ENCODE data around the gene HSDL1. TPM values are rescaled to one million over a fixed set of nuclear protein-coding genes. Genes with fewer than 3 reads are reported as not detected.

Gene HSDL1
- total and polyA plus RNA-seq, 2 donors (not counting 1 experiment from before 2014, with no cell fraction given), result 12.4 to 30.8 TPM

- WGBS (ENCODE audit: insufficient coverage), result no CpG with 5 or more reads among the region's 1 CpG
- Histone ChIP-seq H4K20me1 (ENCODE audit: control insufficient read depth, insufficient read depth, low read length, poor library complexity, severe bottlenecking) (no peaks in the 10 kb centered on the region), H3K4me1 (ENCODE audit: control insufficient read depth in 2 of 2, insufficient read depth in 2 of 2, low read length in 2 of 2) (no peaks in the 10 kb centered on the region), H3K27me3 (replicated peaks in 1 of 4; ENCODE audit: control extremely low read depth in 1 of 4, control insufficient read depth in 3 of 4, insufficient read depth in 4 of 4, low read length in 3 of 4) (peaks cover 0 to 2% (median 0%) of the 10 kb centered on the region in 4 experiments), H3K79me2 (ENCODE audit: control insufficient read depth, insufficient read depth, low read length) (no peaks in the 10 kb centered on the region), H3K36me3 (replicated peaks in 1 of 2; ENCODE audit: control extremely low read depth in 1 of 2, control insufficient read depth in 1 of 2, extremely low read depth in 1 of 2, insufficient read depth in 2 of 2, low read length in 1 of 2) (no peaks in the 10 kb centered on the region), H3K9me3 (ENCODE audit: control extremely low read depth in 1 of 3, control insufficient read depth in 2 of 3, insufficient read depth in 1 of 3, low read length in 2 of 3) (no peaks in the 10 kb centered on the region), H3K4me2 (replicated peaks; ENCODE audit: low read depth, low read length, poor library complexity, severe bottlenecking) (no peak overlapping the region), H3K27ac (ENCODE audit: low read length in 2 of 2) (no peak overlapping the region), H2AFZ (ENCODE audit: insufficient read depth, low read depth, low read length, poor library complexity, severe bottlenecking) (no peak overlapping the region), H3K4me3 (ENCODE audit: control extremely low read depth in 1 of 5, extremely low read depth in 1 of 5, insufficient read depth in 1 of 5, low read depth in 2 of 5, low read length in 4 of 5) (no peak overlapping the region), H3K9ac (ENCODE audit: low read length) (no peak overlapping the region)
- ChIA-PET CTCF (no interaction called here), POLR2A (interaction anchor here (0.9 kb wide), 1 partner anchor 43 kb away, joined by 3 read pairs; the partner anchor contains the start of gene MBTPS1)
- Mint-ChIP-seq H3K27me3 (peaks cover 52% of the 10 kb centered on the region), H3K4me3 (no peak overlapping the region), H3K9me3 (ENCODE audit: insufficient read depth) (no peaks in the 10 kb centered on the region), H3K4me1 (no peaks in the 10 kb centered on the region), H3K27ac (no peak overlapping the region)
- no peak for ATAC-seq (ENCODE audit: low read depth)
- intact Hi-C loops (cut with micrococcal nuclease), result no loop called here
- DNase-seq, result no peak
- no peak for TF ChIP-seq EZH2 (IDR thresholded peaks at IDR 0.05; ENCODE audit: borderline replicate concordance, insufficient read depth, low read depth, low read length, poor library complexity, severe bottlenecking)
- TF ChIP-seq CTCF (IDR thresholded peaks at IDR 0.05), result no peak
These were observed 14.8 kb upstream of the HSDL1 start for GRCh38 chr16:84159800-84160199.

- TF ChIP-seq EZH2 (IDR thresholded peaks at IDR 0.05; ENCODE audit: borderline replicate concordance, insufficient read depth, low read depth, low read length, poor library complexity, severe bottlenecking) (no peak), CTCF (IDR thresholded peaks at IDR 0.05) (no peak)
- 30% methylated on average over 2 of the region's 9 CpGs for whole genome bisulfite sequencing (ENCODE audit: insufficient coverage)
These were observed 14.0 kb upstream of the HSDL1 start for GRCh38 chr16:84159007-84159406.

More at GRCh38 chr16:84159007-84159406, 14.0 kb upstream of the HSDL1 start:
- Mint-ChIP-seq H3K27ac (no peak overlapping the region), H3K4me3 (no peak overlapping the region), H3K27me3 (peaks cover 49% of the 10 kb centered on the region), H3K4me1 (no peaks in the 10 kb centered on the region), H3K9me3 (ENCODE audit: insufficient read depth) (no peaks in the 10 kb centered on the region)
- Histone ChIP-seq H3K27ac (ENCODE audit: low read length in 2 of 2) (no peak overlapping the region), H3K4me3 (ENCODE audit: control extremely low read depth in 1 of 5, extremely low read depth in 1 of 5, insufficient read depth in 1 of 5, low read depth in 2 of 5, low read length in 4 of 5) (no peak overlapping the region), H3K4me2 (replicated peaks; ENCODE audit: low read depth, low read length, poor library complexity, severe bottlenecking) (no peak overlapping the region), H3K79me2 (ENCODE audit: control insufficient read depth, insufficient read depth, low read length) (no peaks in the 10 kb centered on the region), H3K9ac (ENCODE audit: low read length) (no peak overlapping the region), H2AFZ (ENCODE audit: insufficient read depth, low read depth, low read length, poor library complexity, severe bottlenecking) (no peak overlapping the region), H4K20me1 (ENCODE audit: control insufficient read depth, insufficient read depth, low read length, poor library complexity, severe bottlenecking) (no peaks in the 10 kb centered on the region), H3K27me3 (replicated peaks in 1 of 4; ENCODE audit: control extremely low read depth in 1 of 4, control insufficient read depth in 3 of 4, insufficient read depth in 4 of 4, low read length in 3 of 4) (peaks cover 0 to 2% (median 0%) of the 10 kb centered on the region in 4 experiments), H3K9me3 (ENCODE audit: control extremely low read depth in 1 of 3, control insufficient read depth in 2 of 3, insufficient read depth in 1 of 3, low read length in 2 of 3) (no peaks in the 10 kb centered on the region), H3K36me3 (replicated peaks in 1 of 2; ENCODE audit: control extremely low read depth in 1 of 2, control insufficient read depth in 1 of 2, extremely low read depth in 1 of 2, insufficient read depth in 2 of 2, low read length in 1 of 2) (no peaks in the 10 kb centered on the region), H3K4me1 (ENCODE audit: control insufficient read depth in 2 of 2, insufficient read depth in 2 of 2, low read length in 2 of 2) (no peaks in the 10 kb centered on the region)
- CTCF ChIA-PET, result no interaction called here
- DNase-seq (no peak), ATAC-seq (ENCODE audit: low read depth) (no peak)
- POLR2A ChIA-PET, result no interaction called here
- intact Hi-C loops (cut with micrococcal nuclease), result no loop called here

Data from B cell (primary cell).